ENCODE measurements around the gene CYLC2.

The CYLC2 gene
- long read RNA-seq, donor 1 = 0 reads
- long read RNA-seq, donor 2 = 0 reads
- long read RNA-seq, donor 3 = 0 reads
- long read RNA-seq, donor 4 = 0 reads
- long read RNA-seq, donor 5 = 0 reads
- long read RNA-seq, donor 6 = 0 reads
- long read RNA-seq, donor 7 = 0 reads
- long read RNA-seq, donor 8 = 0 reads

GRCh38 chr9:102995033-102995432 lies at the start of gene CYLC2:
Gene CYLC2, plus strand, starts transcription at chr9:102995333. Its CDS starts 48 bp downstream, at chr9:102995381.
- no peak for DNase-seq

- no peak for DNase-seq
Measured at GRCh38 chr9:102950346-102950745, 44.8 kb upstream of the CYLC2 start.

- no peak for DNase-seq
Measured at GRCh38 chr9:102966999-102967398, 28.1 kb upstream of the CYLC2 start.

- DNase-seq = no peak
Measured at GRCh38 chr9:102967979-102968378, 27.2 kb upstream of the CYLC2 start.

- DNase-seq = no peak
Measured at GRCh38 chr9:102972780-102973179, 22.4 kb upstream of the CYLC2 start.

GRCh38 chr9:102974530-102974929 lies 20.6 kb upstream of the CYLC2 start:
- DNase-seq = no peak

GRCh38 chr9:102975251-102975650 lies 19.9 kb upstream of the CYLC2 start:
- DNase-seq = no peak

GRCh38 chr9:102985162-102985895 lies 9.8 kb upstream of the CYLC2 start:
- DNase-seq = peak; percentile 10

GRCh38 chr9:102986425-102986824 lies 8.7 kb upstream of the CYLC2 start:
- no peak for DNase-seq

- no peak for DNase-seq
Measured at GRCh38 chr9:103003689-103004088, 8.6 kb downstream of the CYLC2 start.

GRCh38 chr9:103014242-103014641 lies 19.1 kb downstream of the CYLC2 start:
- no peak for DNase-seq

GRCh38 chr9:103025796-103026195 lies 30.7 kb downstream of the CYLC2 start:
- no peak for DNase-seq

- DNase-seq = no peak
Measured at GRCh38 chr9:103037508-103038477, 42.7 kb downstream of the CYLC2 start.

- DNase-seq = no peak
Measured at GRCh38 chr9:103041961-103042360, 46.8 kb downstream of the CYLC2 start.
